Measurements from ENCODE around the gene CAMKV.

- TF ChIP-seq CTCF (IDR thresholded peaks at IDR 0.05): no peak
- no peak for TF ChIP-seq POLR2AphosphoS5 (IDR thresholded peaks at IDR 0.05)
- no peak for TF ChIP-seq POLR2A (IDR thresholded peaks at IDR 0.05)
These were observed 45.2 kb upstream of the CAMKV start for GRCh38 chr3:49914906-49915305.
